Heart left ventricle (tissue), 13 donors: ENCODE data around the gene SMURF1.

Source experiments
- CTCF ChIP-seq, 12 donors: fragments of 200-600 bp; sonication (generic) in 4 of 12; IDR thresholded peaks; one replicate each; pipeline versions ENCODE4 v1.5.0 to v1.8.0; 2018 to 2022; ENCODE audit warnings: antibody characterized with exemption in 12 of 12, mild to moderate bottlenecking in 5 of 12
- POLR2A ChIP-seq, 2 donors: fragments of 450-650 bp; IDR thresholded peaks; one replicate each; pipeline ENCODE4 v1.6.1; 2017; ENCODE audit warnings: antibody characterized with exemption in 2 of 2, mild to moderate bottlenecking in 2 of 2, moderate library complexity in 2 of 2
- donor health status: ischemic (EF 13 %, LVEDD 7.1; RV severe dilation, severe dysfunction).
- donor health status: DM: no; HTN: yes; CAD: no.
- donor health status: DM: no; HTN: no; CAD: no.
- donor health status: ischemic (EF 25% LVEDD 6.9; RV normal size, moderate dysfunction).
- donor health status: ischemic (EF 25% LVEDD 5.7; RV mildly dilated, moderate dysfunction).
- donor health status: ischemic (EF 35%, LVEDD 5.7; RV mildly dilated, moderate dysfunction).
- donor health status: nonischemic (EF 11% LVEDD 7.7; RV severe dilation, severe dysfunction).
- donor health status: DM: yes; HTN: yes; CAD: no.
- donor health status: PGD.
- donor health status: ischemic (EF 29% LVEDD 5.4; RV normal size, mild dysfunction).
- donor health status: nonischemic (EF 23%, LVEDD 6.1; RV moderate dilation, normal function).

- no peak for TF ChIP-seq CTCF (IDR thresholded peaks at IDR 0.05)
- no peak for TF ChIP-seq POLR2A (IDR thresholded peaks at IDR 0.05)
Observed at GRCh38 chr7:99112097-99112496, 31.8 kb downstream of the SMURF1 start.
